Measurements from ENCODE around the gene PARP6.

DNA sequence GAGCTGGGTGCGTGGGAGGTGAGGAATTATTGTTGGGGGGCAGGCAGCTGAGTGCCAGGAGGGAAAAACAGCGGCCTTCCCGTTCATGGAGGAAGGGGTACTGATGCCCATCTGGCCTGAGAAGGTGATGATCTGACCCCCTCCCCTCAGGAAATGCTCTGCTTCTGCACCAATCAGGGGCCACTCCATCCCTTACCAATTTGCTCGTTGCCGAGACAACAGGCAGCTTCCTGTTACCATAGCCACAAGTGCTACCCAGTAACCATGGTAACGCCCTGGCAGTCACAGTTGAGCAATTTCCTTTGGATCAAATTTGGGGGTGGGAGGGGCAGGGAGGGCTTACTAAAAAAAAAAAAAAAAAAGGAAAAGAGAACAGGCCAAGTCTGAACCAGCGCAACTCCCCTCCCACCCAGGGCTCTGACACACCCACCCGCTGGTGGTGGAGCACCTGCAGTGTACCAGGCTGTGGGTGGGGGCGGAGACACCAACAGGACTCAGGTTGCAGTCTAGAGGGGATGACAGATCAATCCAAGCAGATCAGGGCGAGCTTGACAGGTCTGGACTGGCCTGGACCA lies 33.9 kb upstream of the PARP6 start:
- TF ChIP-seq, protein P1, sequence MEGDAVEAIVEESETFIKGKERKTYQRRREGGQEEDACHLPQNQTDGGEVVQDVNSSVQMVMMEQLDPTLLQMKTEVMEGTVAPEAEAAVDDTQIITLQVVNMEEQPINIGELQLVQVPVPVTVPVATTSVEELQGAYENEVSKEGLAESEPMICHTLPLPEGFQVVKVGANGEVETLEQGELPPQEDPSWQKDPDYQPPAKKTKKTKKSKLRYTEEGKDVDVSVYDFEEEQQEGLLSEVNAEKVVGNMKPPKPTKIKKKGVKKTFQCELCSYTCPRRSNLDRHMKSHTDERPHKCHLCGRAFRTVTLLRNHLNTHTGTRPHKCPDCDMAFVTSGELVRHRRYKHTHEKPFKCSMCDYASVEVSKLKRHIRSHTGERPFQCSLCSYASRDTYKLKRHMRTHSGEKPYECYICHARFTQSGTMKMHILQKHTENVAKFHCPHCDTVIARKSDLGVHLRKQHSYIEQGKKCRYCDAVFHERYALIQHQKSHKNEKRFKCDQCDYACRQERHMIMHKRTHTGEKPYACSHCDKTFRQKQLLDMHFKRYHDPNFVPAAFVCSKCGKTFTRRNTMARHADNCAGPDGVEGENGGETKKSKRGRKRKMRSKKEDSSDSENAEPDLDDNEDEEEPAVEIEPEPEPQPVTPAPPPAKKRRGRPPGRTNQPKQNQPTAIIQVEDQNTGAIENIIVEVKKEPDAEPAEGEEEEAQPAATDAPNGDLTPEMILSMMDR (IDR thresholded peaks at IDR 0.05; ENCODE audit: control extremely low read depth in 1 of 3, insufficient read depth in 1 of 3, low read depth in 1 of 3, low read length in 3 of 3): no peak
- TF ChIP-seq TAF1 (IDR thresholded peaks at IDR 0.05; ENCODE audit: low read depth, low read length) (no peak), HDAC2 (IDR thresholded peaks at IDR 0.05; ENCODE audit: borderline replicate concordance in 1 of 2, low read depth in 2 of 2, low read length in 2 of 2) (no peak), TCF12 (IDR thresholded peaks at IDR 0.05; ENCODE audit: low read depth, low read length) (no peak), RXRA (IDR thresholded peaks at IDR 0.05; ENCODE audit: insufficient read depth, low read depth, low read length) (no peak), EGR1 (IDR thresholded peaks at IDR 0.05; ENCODE audit: borderline replicate concordance, low read depth, low read length) (no peak), HDAC6 (IDR thresholded peaks at IDR 0.05; ENCODE audit: low read depth, low read length) (no peak), EZH2 (IDR thresholded peaks at IDR 0.05; ENCODE audit: low read depth, low read length, severe bottlenecking) (no peak)
- TF ChIP-seq, protein P2, sequence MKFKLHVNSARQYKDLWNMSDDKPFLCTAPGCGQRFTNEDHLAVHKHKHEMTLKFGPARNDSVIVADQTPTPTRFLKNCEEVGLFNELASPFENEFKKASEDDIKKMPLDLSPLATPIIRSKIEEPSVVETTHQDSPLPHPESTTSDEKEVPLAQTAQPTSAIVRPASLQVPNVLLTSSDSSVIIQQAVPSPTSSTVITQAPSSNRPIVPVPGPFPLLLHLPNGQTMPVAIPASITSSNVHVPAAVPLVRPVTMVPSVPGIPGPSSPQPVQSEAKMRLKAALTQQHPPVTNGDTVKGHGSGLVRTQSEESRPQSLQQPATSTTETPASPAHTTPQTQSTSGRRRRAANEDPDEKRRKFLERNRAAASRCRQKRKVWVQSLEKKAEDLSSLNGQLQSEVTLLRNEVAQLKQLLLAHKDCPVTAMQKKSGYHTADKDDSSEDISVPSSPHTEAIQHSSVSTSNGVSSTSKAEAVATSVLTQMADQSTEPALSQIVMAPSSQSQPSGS (IDR thresholded peaks at IDR 0.05; ENCODE audit: low read length): no peak
- TF ChIP-seq, protein P3, sequence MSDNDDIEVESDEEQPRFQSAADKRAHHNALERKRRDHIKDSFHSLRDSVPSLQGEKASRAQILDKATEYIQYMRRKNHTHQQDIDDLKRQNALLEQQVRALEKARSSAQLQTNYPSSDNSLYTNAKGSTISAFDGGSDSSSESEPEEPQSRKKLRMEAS (IDR thresholded peaks at IDR 0.05): no peak

All from H1 (cell line).